GM19324 (cell line): ENCODE results near the gene AKNAD1.

ENCODE experiments used
- ATAC-seq: cut with Tn5 transposase; IDR thresholded peaks from one replicate; pipeline ENCODE4 v1.9.1; 2021; ENCODE audit warnings: mild to moderate bottlenecking, moderate library complexity; ENCODE audit not compliant: unreplicated experiment, low FRiP score

The AKNAD1 gene

GRCh38 chr1:108832929-108833328, 24.0 kb downstream of the AKNAD1 start:
- ATAC-seq = no peak

GRCh38 chr1:108831225-108831624, 25.7 kb downstream of the AKNAD1 start:
- no peak for ATAC-seq

GRCh38 chr1:108830119-108831008, 26.5 kb downstream of the AKNAD1 start:
- ATAC-seq = no peak

- no peak for ATAC-seq
Observed at GRCh38 chr1:108829498-108829916, 27.4 kb downstream of the AKNAD1 start.

- no peak for ATAC-seq
Observed at GRCh38 chr1:108828074-108828961, 28.6 kb downstream of the AKNAD1 start.

- ATAC-seq = no peak
Observed at GRCh38 chr1:108826081-108826635, 30.7 kb downstream of the AKNAD1 start.

GRCh38 chr1:108824051-108824450, 32.8 kb downstream of the AKNAD1 start:
- ATAC-seq = no peak

- no peak for ATAC-seq
Observed at GRCh38 chr1:108823632-108824031, 33.3 kb downstream of the AKNAD1 start.

- ATAC-seq = no peak
Observed at GRCh38 chr1:108819878-108820277, 37.0 kb downstream of the AKNAD1 start.

- ATAC-seq = no peak
Observed at GRCh38 chr1:108817811-108818210, 39.1 kb downstream of the AKNAD1 start.

GRCh38 chr1:108817016-108817415, 39.9 kb downstream of the AKNAD1 start:
- no peak for ATAC-seq

GRCh38 chr1:108816049-108816893, 40.6 kb downstream of the AKNAD1 start:
- ATAC-seq = no peak

- no peak for ATAC-seq
Observed at GRCh38 chr1:108815566-108815965, 41.3 kb downstream of the AKNAD1 start.

- ATAC-seq = no peak
Observed at GRCh38 chr1:108814343-108815125, 42.4 kb downstream of the AKNAD1 start.

GRCh38 chr1:108813326-108813725, 43.6 kb downstream of the AKNAD1 start:
- ATAC-seq = no peak

- ATAC-seq = no peak
Observed at GRCh38 chr1:108811611-108812010, 45.3 kb downstream of the AKNAD1 start.

GRCh38 chr1:108808438-108808837, 48.5 kb downstream of the AKNAD1 start:
- no peak for ATAC-seq

GRCh38 chr1:108803548-108803947, 53.3 kb downstream of the AKNAD1 start:
- ATAC-seq = no peak

GRCh38 chr1:108801101-108801500, 55.8 kb downstream of the AKNAD1 start:
- no peak for ATAC-seq
